Measurements from ENCODE around the gene FTH1.
"Not testable (repeated sequence)": the region's sequence is repeated elsewhere in the genome, so short reads cannot be mapped to it uniquely, and the experiment has no call there.

The FTH1 gene

DNA sequence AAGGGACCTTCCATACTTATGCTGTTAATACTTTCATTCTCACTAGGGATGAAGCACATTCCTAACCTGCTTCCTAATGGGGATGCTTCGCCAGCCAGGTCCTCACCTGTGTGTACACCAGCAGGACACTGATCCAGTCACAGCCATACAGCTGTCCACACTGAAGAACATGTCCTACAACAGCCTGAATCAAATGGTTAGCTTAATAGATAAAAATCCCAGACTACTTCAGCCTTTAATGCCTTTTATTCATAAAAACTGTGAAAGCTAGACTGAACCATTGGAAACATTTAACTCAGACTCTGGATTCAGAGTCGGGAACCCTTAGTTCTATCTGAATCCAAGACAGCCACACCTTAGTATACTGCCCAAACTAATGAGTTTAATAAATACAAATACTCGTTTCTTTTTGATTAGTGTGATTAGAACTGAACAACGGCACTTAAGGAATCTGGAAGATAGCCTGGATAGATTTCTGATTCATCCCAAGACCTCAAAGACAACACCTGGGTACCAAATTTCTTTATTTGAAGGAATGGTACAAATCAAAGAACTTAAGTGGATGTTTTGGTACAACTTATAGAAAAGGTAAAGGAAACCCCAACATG lies 3.3 kb downstream of the FTH1 start:
- DNase-seq (ENCODE audit: low read depth in 2 of 2) = no peak

- DNase-seq (ENCODE audit: low read depth in 2 of 2) = no peak
Observed at GRCh38 chr11:61963282-61964057, 4.0 kb downstream of the FTH1 start.

DNA sequence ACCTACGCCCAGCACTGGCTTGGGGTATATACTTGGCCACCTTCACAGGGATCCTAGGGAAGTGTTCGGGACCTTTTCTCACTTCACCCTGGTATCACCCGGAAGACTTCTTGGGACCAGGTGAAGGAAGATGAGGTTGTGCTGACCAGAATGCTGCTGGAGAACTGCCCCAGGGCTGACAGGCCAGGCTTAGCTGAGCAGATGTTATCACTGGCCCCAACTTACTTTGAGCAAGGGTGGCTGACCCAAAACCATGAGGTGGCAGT lies 4.5 kb downstream of the FTH1 start:
- no peak for DNase-seq (ENCODE audit: low read depth in 2 of 2)

DNA sequence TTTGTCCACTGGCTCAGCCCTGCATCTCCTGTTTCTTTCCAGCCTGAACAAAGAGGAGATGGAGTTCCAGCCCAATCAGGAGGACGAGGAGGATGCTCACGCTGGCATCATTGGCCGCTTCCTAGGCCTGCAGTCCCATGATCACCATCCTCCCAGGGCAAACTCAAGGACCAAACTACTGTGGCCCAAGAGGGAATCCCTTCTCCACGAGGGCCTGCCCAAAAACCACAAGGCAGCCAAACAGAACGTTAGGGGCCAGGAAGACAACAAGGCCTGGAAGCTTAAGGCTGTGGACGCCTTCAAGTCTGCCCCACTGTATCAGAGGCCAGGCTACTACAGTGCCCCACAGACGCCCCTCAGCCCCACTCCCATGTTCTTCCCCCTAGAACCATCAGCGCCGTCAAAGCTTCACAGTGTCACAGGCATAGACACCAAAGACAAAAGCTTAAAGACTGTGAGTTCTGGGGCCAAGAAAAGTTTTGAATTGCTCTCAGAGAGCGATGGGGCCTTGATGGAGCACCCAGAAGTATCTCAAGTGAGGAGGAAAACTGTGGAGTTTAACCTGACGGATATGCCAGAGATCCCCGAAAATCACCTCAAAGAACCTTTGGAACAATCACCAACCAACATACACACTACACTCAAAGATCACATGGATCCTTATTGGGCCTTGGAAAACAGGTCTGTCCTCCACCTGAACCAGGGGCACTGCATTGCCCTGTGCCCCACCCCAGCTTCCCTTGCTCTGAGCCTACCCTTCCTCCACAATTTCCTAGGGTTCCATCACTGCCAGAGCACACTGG lies 5.0 kb downstream of the FTH1 start:
- no peak for DNase-seq (ENCODE audit: low read depth in 2 of 2)

- no peak for DNase-seq (ENCODE audit: low read depth in 2 of 2)
Observed at GRCh38 chr11:61961570-61962212, 5.7 kb downstream of the FTH1 start.

DNA sequence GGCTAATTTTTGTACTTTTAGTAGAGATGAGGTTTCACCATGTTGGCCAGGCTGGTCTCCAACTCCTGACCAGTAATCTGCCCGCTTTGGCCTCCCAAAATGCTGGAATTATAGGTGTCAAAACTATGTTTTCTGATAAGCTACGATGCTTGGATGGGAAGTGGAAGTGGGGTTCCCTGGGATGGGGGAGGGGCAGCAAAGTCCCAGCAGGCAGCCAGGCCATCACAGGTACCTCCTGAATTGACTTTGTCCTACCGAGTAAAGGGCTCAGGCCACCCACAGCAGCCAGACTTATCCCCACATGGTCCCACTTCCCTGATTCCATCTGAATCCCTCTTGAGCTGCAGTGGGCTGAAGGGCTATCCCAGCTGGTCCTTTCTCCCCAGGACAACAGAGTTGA lies 6.9 kb downstream of the FTH1 start:
- DNase-seq (ENCODE audit: low read depth in 2 of 2) = no peak

- no peak for DNase-seq (ENCODE audit: low read depth in 2 of 2)
Observed at GRCh38 chr11:61959678-61960077, 7.8 kb downstream of the FTH1 start.

DNA sequence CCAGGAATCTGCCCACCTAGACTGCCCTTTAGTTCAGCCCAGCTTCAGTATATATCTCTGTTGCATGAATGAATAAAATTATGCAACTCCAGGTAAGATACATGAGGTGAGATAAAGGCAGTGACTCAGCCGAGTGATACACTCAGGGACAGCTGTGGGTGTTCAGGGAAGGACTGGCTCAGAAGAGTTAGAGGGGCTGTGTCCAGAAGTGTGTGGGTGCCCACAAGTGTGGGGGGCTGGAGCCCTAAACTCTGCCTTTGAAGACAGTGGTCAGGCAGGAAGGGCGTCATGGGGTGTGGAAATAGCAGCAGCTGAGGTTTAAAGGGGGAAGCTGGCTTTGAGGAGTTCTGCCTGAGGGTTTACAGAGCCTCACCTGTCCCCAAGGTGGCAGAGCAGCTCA lies 8.3 kb downstream of the FTH1 start:
- no peak for DNase-seq (ENCODE audit: low read depth in 2 of 2)

DNA sequence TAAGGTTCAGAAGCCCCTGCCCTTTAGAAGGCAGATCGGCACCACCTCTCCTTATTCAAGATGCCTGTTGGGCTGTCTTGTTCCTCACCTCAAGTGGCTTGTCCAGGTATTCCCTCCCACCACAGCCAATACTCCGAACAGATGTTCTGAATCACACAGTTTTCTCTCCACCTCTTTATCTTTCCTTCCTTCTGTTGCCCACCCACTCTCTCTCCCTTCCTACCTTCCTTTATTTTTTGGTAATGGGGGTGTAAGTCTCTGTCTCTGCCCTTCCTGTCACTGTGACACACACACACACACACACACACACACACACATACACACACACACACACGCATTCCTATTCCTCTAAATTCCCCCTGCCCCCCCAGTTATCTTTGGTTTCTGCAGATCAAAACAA lies 8.8 kb downstream of the FTH1 start:
- no peak for DNase-seq (ENCODE audit: low read depth in 2 of 2)

DNA sequence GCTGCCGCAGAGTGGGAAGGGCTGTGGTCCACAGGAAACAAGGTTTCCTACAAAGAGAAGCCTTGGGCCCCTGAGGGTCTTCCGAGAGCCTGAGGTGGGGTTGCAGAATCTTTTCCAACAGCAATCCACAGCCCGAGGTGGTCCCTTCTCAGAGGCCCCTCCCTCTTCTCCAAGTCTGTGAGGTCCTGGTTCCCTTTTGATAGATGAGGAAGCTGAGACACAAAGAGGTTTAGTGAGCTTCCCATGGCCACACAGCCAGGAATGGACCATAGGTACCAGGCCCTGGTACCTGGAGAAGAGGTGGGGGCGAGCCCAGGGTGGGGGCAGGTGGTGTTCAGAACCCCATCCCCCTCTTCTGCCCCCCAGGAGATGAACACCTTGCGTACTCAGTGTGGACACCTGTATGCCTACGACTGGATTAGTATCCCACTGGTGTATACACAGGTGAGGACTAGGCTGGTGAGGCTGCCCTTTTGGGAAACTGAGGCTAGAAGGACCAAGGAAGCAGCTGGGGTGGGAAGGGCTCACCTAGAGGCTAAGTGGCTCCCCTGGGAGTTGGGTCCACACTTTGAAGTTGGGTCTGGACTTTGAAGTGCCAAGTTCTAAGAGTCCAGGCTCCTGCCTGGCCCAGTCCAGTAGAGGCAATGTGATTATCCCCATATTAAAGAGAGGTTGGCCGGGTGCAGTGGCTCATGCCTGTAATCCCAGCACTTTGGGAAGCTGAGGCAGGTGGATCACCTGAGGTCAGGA lies 10.2 kb downstream of the FTH1 start:
- DNase-seq (ENCODE audit: low read depth in 2 of 2) = no peak

DNA sequence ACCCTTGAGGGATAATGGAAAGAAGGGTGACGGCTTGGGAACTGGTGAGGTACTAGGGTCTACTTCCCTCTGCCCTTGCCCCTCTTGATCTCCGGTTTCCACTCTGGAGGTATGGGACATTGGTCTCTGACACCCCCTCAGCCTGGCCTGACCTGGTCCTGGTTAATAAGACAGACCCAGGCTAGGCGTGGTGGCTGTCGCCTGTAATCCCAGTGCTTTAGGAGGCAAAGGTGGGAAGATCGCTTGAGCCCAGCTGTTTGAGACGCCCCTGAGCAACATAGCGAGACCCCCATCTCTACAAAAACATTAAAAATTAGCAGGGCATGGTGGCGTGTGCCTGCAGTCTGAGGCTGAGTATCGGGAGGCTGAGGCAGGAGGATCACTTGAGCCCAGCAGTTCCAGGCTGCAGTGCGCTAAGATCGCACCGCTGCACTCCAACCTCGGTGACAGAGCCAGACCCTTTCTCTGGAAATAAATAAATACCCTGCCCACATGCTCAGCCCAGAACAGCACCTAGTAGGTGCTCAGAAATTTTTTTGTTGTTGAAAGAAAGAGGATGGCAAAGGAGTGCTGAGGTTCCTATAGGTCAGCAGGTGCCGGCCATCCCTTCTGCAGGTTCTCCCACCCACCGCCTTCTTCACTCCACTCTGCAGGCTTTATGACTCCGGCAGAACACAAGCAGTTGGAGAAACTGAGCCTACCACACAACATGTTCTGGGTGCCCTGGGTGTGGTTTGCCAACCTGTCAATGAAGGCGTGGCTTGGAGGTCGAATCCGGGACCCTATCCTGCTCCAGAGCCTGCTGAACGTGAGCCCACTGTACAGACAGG lies 11.0 kb downstream of the FTH1 start:
- no peak for DNase-seq (ENCODE audit: low read depth in 2 of 2)

DNA sequence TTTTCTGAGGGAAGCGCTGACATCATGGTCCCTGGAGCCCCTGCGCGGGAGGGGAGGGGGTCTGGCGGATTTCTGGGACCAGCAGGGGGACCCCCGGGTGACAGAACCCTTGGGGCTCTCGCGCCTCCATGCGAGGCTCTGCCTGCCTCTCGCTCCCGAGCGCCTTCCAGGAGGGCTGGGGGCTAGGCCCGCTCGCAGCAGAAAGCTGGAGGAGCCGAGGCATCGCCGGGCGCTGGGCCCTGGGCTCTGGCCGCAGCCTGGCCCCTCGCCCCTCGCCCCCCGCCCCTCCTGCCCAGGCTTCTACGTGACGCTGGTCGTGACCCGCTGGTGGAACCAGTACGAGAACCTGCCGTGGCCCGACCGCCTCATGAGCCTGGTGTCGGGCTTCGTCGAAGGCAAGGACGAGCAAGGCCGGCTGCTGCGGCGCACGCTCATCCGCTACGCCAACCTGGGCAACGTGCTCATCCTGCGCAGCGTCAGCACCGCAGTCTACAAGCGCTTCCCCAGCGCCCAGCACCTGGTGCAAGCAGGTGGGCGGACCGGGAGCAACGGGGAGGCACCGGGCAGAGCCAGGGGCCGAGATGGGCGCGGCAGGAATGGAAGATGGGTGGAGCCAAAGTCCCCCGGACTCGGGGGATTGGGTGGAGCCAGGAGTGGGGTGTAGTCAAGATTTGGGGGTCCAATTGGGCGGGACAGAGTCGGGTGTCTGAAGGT lies 11.9 kb downstream of the FTH1 start:
- DNase-seq (ENCODE audit: low read depth in 2 of 2) = no peak

GRCh38 chr11:61954851-61955421 lies 12.5 kb downstream of the FTH1 start:
- DNase-seq (ENCODE audit: low read depth in 2 of 2) = no peak

DNA sequence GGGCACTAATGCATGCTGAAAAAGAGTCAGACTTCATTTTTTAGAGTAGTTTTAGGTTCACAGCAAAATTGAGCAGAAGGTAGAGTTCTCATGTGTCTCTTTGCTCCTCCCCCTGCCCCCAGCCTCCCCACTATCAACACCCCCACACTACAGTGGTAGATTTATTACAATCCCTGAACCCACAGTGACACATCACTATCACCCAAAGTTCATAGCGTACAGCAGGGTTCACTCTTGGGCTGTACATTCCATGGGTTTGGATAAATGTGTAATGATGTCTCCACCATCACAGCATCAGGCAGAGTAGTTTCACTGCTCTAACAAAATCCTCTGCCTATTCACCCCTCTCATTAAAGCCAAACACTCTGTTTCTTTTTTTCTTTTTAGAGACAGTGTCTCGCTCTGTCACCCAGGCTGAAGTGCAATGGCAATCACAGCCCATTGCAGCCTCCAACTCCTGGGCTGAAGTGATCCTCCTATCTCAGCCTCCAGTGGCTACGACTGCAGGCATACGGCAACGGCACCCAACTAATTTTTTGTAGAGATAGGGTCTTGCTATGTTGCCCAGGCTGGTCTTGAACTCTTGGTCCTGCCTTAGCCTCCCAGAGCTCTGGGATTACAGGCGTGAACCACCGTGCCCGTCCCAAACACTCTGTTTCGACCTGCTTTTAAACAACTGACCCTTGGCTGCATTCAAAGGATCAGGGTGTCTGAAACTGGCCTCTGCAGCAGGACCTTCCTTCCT lies 13.2 kb downstream of the FTH1 start:
- no peak for DNase-seq (ENCODE audit: low read depth in 2 of 2)

GRCh38 chr11:61953632-61954031 lies 13.8 kb downstream of the FTH1 start:
- not testable (repeated sequence) for DNase-seq (ENCODE audit: low read depth in 2 of 2)

- DNase-seq (ENCODE audit: low read depth in 2 of 2) = no peak
Observed at GRCh38 chr11:61952882-61953281, 14.6 kb downstream of the FTH1 start.

DNA sequence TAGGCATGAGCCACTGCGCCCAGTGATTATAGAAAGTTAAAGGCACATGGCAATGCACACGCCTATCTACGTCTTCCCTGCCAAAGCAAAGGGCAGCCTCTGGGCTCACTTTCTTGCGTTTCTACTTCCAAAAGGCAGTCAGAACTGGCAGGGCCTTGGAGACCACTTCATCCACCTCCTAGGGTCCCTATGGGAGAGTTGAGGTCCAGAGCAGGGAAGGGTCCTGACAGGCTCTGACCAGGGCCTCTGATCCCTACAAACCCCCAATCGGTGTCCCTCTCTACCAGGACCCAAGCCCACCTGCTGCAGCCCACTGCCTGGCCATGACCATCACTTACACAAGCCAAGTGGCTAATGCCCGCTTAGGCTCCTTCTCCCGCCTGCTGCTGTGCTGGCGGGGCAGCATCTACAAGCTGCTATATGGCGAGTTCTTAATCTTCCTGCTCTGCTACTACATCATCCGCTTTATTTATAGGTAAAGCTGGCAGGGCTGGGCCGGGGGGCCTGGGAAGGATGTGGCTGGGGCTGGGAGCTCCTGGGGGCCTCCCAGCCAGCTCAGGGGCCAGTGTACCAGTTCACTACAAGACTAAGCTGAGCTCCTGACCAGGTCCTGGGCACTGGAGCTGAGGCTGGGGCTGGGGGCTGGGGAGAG lies 15.8 kb downstream of the FTH1 start:
- DNase-seq (ENCODE audit: low read depth in 2 of 2) = no peak

- DNase-seq (ENCODE audit: low read depth in 2 of 2) = no peak
Observed at GRCh38 chr11:61950035-61950547, 17.3 kb downstream of the FTH1 start, which contains the start of gene BEST1. TSS of gene BEST1 (plus strand) at chr11:61950351. CDS start at chr11:61951807, 1,456 bp downstream.

All from stimulated activated CD4-positive, alpha-beta T cell treated with anti-CD3 and anti-CD28 coated beads, Interleukin-4, amount 100 ng/mL, for 48 hours (primary cell).